ENCODE measurements around the gene RBM33. TPM values are rescaled to one million over a fixed set of nuclear protein-coding genes. Genes with fewer than 3 reads are reported as not detected.

RBM33 gene
- total RNA-seq, 4 donors from 2014 or later: 20.6 to 85.1 (median 38.4) TPM

DNA sequence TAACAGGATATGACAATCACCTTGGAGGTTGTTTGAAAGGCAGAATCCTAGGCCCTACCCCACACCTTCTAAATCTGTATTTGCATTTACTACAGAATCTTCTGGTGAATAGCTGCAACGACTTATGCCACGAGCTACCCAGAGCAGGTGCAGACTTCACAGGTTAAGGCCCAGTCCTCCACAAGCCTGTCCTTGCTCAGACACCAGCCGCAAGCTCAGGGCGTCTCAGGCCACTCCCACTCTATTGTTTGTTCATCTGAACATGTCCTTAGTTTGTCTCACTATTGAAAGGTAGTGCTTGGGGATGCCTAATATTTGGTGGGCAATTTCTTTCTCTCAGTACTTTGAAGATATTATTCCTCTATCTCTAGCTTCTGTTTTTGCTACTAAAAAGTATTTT, 18.9 kb upstream of the RBM33 start:
- DNase-seq: no peak
- TF ChIP-seq POLR2A (IDR thresholded peaks at IDR 0.05): no peak
- TF ChIP-seq, protein P1, sequence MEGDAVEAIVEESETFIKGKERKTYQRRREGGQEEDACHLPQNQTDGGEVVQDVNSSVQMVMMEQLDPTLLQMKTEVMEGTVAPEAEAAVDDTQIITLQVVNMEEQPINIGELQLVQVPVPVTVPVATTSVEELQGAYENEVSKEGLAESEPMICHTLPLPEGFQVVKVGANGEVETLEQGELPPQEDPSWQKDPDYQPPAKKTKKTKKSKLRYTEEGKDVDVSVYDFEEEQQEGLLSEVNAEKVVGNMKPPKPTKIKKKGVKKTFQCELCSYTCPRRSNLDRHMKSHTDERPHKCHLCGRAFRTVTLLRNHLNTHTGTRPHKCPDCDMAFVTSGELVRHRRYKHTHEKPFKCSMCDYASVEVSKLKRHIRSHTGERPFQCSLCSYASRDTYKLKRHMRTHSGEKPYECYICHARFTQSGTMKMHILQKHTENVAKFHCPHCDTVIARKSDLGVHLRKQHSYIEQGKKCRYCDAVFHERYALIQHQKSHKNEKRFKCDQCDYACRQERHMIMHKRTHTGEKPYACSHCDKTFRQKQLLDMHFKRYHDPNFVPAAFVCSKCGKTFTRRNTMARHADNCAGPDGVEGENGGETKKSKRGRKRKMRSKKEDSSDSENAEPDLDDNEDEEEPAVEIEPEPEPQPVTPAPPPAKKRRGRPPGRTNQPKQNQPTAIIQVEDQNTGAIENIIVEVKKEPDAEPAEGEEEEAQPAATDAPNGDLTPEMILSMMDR (IDR thresholded peaks at IDR 0.05): no peak
- intact Hi-C loops (cut with DNase I; ENCODE audit: low total_unique reads): no loop called here
- Histone ChIP-seq H3K4me1 (no peaks in the 10 kb centered on the region), H3K27ac (no peak overlapping the region), H3K36me3 (no peaks in the 10 kb centered on the region), H3K27me3 (no peaks in the 10 kb centered on the region), H3K9me3 (peaks cover 0 to 16% of the 10 kb centered on the region in 2 donors), H3K4me3 (no peak overlapping the region)

- peaks cover 3 to 16% of the 10 kb centered on the region in 2 donors for H3K9me3 ChIP-seq
- no peaks in the 10 kb centered on the region for H3K27me3 ChIP-seq
- no peaks in the 10 kb centered on the region for H3K4me1 ChIP-seq
- H3K4me3 ChIP-seq: no peak overlapping the region
- no peak for DNase-seq
- H3K27ac ChIP-seq: no peak overlapping the region
- intact Hi-C loops (cut with DNase I; ENCODE audit: low total_unique reads): no loop called here
- TF ChIP-seq, protein P1 (IDR thresholded peaks at IDR 0.05): no peak
- no peak for TF ChIP-seq POLR2A (IDR thresholded peaks at IDR 0.05)
- H3K36me3 ChIP-seq: no peaks in the 10 kb centered on the region
These were observed 15.3 kb upstream of the RBM33 start for GRCh38 chr7:155629171-155629570.

DNA sequence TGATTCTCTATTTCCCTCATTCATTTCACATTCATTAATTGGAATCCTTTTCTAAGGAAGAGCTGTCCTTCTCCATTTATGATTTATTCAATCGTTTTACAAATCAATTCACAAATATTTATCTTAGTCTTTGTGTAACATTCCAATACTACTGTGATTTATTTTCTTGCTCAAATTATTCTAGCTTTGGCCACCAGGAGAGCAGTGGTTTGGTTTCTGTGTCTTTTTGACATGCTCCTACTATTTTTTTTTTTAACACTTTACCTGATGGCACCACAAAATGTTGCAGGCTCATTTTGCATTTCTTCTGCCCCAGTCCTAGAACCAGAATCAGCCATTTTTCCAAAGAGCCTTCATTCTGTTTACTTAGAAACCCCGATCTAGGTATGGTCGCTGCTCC, 13.3 kb upstream of the RBM33 start:
- Histone ChIP-seq H3K9me3 (peaks cover 3 to 16% of the 10 kb centered on the region in 2 donors), H3K27ac (no peak overlapping the region), H3K4me3 (no peak overlapping the region), H3K4me1 (no peaks in the 10 kb centered on the region), H3K36me3 (no peaks in the 10 kb centered on the region), H3K27me3 (no peaks in the 10 kb centered on the region)
- no peak for DNase-seq
- TF ChIP-seq, protein P1 (IDR thresholded peaks at IDR 0.05): no peak
- no peak for TF ChIP-seq POLR2A (IDR thresholded peaks at IDR 0.05)
- intact Hi-C loops (cut with DNase I; ENCODE audit: low total_unique reads): no loop called here

DNA sequence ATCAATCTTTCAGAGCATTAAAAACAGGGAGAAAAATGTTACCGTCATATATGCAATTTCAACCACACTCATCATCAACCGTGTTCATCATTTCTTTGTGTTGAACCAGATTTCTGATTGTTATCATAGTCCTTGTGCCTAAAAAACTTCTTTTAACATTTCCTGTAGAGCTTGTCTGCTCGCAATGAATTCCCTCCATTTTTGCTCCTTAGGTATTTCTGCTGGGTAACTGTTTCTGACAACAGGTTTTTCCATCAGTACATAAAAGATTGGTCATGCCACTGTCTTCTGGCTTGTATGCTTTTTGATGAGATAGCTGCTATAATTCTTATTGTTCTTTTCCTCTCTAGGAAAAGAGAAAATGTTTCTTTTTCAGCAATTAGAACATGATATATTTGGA, 8.6 kb upstream of the RBM33 start:
- Histone ChIP-seq H3K27ac (no peak overlapping the region), H3K36me3 (no peaks in the 10 kb centered on the region), H3K4me1 (no peaks in the 10 kb centered on the region), H3K27me3 (no peaks in the 10 kb centered on the region), H3K9me3 (peaks cover 0 to 3% of the 10 kb centered on the region in 2 donors), H3K4me3 (no peak overlapping the region)
- TF ChIP-seq, protein P1 (IDR thresholded peaks at IDR 0.05): no peak
- no peak for TF ChIP-seq POLR2A (IDR thresholded peaks at IDR 0.05)
- DNase-seq: no peak
- intact Hi-C loops (cut with DNase I; ENCODE audit: low total_unique reads): no loop called here

- Histone ChIP-seq H3K9me3 (peaks cover 0 to 3% of the 10 kb centered on the region in 2 donors), H3K27ac (no peak overlapping the region), H3K27me3 (no peaks in the 10 kb centered on the region), H3K36me3 (no peaks in the 10 kb centered on the region), H3K4me1 (no peaks in the 10 kb centered on the region), H3K4me3 (no peak overlapping the region)
- TF ChIP-seq, protein P1 (IDR thresholded peaks at IDR 0.05): no peak
- TF ChIP-seq POLR2A (IDR thresholded peaks at IDR 0.05): no peak
- intact Hi-C loops (cut with DNase I; ENCODE audit: low total_unique reads): no loop called here
- no peak for DNase-seq
These were observed 7.3 kb upstream of the RBM33 start for GRCh38 chr7:155637155-155637554.
